SHP77 (cell line): ENCODE measurements around the gene HUNK.

ENCODE experiments used
- DNase-seq, 2 experiments: peaks; one replicate each; lab custom pipeline; 2025; lab: John Stamatoyannopoulos, UW

Gene HUNK

GRCh38 chr21:31957631-31958030 lies 84.8 kb downstream of the HUNK start:
- no peak for DNase-seq

DNA sequence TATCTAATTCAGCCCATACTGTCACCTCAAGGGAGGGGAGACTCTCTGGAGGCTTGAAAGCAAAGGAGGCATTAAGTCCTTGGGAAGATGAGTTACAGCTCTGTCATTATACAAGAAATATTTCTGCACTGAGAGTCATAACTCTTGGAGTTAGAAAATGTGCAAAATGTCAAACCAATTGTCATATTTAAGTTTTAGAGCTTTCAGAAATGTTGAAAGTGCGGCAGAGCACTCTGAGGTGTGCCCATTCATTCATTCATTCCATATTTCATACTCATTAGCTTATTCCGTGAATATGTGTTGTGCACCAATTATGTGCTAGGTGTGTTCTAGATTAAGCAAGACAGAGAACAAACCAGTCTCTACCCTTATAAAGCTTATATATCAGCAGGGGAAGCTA lies 87.1 kb downstream of the HUNK start:
- DNase-seq = no peak

DNA sequence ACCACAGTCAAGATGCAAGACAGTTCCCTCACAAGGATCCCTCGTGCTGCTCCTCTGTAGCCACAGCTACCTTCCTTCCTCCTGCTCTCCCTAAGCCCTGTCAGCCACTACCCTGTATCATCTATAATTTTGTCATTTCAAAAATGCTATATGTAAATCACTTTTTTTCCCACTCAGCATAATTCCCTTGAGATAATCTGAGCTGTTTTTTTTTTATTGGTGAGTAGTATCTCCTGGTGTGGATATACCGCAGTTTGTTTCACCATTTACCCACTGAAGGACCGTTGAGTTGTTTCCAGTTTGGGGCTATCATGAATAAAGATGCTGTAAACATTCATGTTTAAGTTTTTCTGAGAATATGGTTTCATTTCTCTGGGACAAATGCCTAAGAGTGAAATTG lies 88.2 kb downstream of the HUNK start:
- DNase-seq = no peak

- no peak for DNase-seq
Measured at GRCh38 chr21:31961704-31962103, 88.9 kb downstream of the HUNK start.

- no peak for DNase-seq
Measured at GRCh38 chr21:31964692-31965091, 91.9 kb downstream of the HUNK start.

DNA sequence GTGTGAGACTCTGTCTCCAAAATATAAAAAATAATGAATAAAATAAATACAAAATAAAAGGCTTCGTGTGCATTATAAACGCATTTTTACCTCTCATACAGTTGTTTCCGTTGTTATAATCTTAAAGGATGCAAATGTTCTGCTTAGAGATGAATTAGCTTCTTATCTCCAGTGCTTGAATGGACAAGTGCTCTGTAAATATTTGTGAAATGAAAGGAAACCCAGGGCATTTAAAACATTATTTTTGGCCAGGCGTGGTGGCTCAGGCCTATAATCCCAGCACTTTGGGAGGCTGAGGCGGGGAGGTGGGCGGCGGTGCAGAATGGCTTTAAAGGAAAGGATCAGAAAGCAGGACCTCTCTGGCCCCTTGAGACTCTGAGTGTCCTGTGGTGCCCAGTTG lies 94.5 kb downstream of the HUNK start:
- no peak for DNase-seq

DNA sequence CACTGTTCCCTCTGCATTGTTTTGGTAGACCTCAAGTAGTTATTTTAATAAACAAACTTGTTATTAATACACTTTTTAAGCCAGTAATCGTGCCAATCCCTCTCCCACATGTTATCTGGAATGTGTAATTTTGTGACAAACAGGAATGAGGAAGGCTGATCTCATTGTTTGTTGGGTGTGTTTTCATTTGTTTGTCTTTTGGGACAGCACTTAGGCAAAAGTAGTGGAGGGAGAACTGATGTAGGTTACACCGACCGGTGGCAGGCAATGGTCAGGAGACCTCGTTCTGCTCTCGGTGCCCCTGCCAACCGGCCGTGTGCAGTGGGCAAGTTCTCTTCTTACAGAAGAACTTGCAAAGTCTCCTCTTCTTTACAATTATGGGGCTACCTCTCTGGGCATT lies 99.8 kb downstream of the HUNK start:
- no peak for DNase-seq

DNA sequence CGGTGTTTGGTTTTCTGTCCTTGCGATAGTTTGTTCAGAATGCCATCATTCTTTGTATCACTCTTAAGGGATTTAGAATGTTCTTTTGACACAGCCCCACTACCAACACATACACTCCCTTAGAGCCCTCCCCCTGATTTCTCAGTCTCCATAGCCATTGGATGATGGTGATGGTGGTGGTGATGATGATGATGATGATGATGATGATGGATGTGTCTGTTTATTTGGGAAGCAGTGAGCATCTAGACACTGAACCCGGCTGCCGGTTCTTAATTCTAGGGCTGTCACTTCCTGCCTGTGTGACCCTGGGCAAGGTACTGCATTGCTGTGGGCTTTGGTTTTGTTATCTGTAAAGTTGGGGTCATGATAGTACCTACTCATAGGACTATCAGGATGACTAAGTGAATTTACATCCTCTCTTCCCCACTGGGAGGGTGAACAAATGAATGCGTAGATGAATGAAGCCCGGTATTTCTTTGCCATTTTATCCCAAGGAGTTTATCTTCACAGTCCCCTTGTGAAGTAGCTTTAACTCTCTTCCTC lies 100.7 kb downstream of the HUNK start:
- DNase-seq = no peak

DNA sequence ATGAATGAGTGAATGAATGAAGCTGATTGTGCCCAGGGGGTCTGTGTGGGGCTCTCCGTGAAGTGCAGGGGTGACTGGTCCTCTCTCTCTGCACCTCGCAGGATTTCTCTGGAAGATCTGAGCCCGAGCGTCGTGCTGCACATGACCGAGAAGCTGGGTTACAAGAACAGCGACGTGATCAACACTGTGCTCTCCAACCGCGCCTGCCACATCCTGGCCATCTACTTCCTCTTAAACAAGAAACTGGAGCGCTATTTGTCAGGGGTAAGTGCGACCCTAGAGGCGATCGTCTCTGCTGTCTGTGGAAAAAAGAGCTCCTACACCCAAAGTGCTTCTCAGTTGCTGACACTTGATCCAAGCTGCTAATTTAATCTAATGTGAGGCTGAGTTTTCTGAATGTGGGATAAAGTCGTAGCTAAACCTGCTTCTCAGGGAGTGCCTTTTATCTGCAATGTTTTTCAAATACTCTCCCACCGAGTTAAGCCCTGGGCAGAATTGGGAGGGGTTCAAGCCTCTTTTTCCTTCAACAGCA lies 101.7 kb downstream of the HUNK start:
- DNase-seq = no peak

DNA sequence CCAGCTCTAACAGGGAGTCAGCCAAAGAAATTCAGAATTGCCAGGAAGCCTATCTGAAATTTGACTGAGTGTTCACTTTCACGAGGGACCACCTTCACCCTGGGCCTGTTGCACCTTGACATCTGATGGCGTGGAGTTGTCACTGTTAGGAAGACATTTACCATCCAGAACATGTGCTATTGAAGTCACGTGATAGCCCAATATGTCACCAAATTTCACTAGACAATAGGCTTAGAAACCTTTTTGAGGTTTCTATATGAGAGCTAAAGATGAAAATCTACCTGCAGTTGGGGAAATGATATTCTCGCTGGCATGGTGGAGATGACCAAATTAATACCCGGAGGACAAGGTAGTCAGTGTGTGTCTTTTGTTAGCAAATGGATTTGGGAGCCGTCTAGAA lies 102.7 kb downstream of the HUNK start:
- DNase-seq = no peak

DNA sequence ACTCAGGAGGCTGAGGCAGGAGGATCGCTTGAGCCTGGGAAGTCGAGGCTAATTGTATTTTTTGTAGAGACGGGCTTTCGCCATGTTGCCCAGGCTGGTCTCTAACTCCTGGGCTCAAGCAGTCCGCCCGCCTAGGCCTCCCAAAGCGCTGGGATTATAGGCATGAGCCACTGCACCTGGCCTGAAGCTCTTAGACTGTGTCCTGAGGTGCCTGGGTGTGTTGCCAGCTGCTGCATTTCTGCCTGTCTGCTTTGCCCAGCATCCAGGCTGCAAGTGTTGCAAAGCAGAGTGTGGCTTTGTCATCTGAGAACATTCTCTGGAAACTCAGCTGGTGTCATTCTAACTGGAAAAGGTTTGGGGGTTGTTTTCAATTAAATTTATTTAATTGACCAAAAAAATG lies 105.0 kb downstream of the HUNK start:
- no peak for DNase-seq

GRCh38 chr21:31983120-31983519 lies 110.3 kb downstream of the HUNK start:
- DNase-seq = no peak

DNA sequence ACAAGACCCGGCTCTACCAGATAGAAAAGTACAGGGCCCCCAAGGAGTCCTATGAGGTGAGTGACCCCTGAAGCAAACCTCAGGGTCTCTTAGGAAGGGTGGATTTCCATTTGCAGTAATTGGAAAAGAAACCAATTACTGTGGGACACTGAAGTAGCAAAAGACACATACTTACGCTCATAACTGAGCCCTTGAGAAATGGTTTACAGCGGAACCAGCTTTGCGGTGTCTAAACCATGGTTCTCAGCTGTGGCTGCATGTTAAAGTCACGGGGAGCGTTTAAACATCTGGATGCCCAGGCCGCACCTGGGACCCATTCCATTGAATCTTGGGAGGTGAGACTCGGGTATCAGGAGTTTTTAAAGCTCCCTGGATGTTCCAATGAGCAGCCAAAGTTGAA lies 110.7 kb downstream of the HUNK start:
- no peak for DNase-seq

DNA sequence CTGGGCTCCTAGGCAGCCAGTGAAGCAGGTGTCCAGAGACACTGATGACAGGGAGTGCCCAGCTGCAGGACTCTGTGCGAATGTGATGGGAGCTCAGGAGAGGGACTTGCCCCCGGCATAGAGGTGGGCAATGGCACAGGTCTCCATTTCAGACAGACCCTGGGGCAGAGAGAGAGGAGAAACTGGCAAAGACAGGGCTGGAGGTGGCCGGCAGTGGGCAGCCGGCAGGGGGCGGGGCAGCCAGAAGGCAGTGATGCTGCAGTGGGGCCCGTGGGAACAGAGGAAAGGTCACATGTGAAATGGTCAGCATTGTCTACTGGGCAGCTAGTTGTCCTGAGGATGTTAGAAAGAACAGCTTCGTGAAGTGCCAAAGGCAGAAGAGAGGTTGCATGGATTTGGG lies 112.6 kb downstream of the HUNK start:
- no peak for DNase-seq

DNA sequence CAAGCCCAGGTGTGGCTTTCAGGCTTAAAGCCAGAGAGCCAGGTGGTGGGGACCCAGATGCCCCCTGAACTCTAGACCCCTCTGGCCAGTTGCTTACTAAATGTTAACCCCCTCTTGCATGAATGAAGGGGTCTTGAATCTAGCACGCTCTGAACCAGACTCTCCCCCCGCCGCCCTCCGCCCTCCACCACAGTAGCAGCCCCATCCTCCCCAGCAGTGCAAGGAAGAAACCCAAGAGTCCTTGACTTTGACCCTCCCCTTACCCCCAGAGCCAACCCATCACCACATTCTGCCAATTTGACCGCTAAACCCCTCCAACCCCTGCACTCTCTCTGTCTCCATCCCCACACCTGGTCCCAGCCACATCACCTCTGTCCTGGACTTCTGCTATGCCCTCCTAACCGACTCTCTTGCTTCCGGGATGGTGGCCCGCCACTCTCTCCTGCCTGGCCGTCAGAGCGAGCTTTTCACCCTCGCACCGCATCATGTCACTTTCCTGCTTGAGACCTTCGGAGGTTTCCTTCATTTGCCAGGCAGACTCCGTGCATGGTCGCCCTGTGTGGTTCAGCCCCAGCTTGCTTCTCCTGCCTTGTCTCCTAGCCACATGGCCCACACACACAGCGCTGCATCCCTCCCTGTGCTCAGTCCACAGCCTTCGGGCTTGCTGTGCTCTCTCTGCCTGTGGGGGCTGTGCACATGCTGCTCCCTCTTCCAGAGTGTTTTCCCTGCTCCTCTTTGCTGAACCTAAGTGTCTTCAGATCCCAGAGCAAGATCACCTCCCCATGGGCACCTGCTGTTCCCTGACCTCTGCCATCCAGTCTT lies 113.4 kb downstream of the HUNK start:
- DNase-seq = no peak

GRCh38 chr21:31987696-31988095 lies 114.9 kb downstream of the HUNK start:
- no peak for DNase-seq

DNA sequence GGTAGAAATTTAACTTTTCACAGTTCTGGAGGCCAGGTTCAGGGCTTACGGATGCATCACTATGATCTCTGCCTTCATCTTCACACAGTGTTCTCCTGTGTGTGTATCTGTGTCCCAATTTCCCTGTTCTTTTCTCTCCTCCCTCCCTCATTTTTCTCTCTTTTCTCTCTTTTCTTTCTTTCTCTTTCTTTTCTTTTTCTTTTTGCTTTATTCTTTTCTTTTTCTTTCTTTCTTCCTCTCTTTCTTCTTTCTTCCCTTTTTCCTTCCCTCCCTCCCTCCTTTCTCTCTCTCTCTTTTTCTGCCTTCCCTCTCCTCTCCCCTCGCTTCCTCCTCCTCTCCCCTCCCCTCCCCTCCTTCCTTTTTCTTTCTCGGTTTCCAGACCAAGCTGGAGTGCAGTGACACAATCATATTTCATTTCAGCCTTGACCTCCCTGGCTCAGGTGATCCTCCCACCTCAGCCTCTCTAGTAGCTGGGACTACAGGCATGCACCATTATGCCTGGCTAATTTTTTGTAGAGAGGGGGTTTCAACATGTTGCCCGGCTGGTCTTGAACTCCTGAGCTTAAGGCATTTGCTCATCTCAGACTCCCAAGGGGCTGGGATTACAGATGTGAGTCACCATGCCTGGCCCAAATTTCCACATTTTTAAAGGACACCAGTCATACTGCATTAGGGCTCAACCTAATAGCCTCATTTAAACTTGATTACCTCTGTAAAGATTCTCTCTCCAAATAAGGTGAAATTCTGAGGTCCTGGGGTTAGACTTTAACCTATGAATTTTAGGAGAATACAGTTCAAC lies 115.9 kb downstream of the HUNK start:
- DNase-seq = no peak

DNA sequence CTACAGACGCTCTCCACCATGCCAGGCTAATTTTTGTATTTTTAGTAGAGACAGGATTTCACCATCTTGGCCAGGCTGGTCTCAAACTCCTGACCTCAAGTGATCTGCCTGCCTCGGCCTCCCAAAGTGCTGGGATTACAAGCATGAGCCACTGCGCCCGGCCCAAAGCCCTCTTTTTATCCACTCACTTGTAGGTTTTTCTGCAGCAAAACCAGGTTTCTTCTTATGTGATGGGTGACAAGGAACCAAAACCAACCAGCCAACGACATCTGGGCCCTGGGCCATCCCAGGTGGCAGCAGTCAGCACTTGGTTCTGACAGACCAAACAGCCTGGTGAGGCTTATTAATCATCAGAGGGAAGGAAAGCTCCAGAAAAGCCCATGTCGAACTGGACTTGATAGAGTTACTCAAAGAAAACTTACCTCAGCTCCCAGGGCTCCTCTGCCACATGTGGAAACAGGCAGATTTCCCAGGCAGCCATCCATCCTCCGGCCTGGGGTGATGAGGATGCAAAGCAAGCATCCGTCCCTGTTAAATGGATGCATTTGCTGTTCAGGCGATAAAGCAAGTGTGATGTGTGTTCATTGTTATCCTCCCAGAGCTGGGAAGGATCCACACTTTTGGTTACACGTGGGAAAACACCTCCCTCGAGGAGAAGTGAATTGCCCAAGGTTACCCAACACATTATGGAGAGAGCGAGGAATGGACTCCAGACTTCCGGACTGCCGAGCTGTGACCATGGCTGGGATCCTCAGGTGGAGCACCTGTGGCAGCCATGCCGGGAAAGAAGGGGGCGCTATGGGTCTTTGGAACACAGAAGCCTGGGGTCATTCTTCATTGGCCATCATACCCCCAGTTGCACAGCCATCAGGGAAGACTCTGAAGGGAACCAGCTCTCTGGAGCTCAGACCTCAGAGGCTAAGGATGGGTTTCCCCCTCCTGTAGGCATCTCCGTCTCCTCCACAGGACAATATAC lies 118.8 kb downstream of the HUNK start:
- no peak for DNase-seq

- DNase-seq = no peak
Measured at GRCh38 chr21:31992391-31992790, 119.6 kb downstream of the HUNK start.

GRCh38 chr21:31993826-31994825 lies 121.3 kb downstream of the HUNK start:
- no peak for DNase-seq
